ENCODE data around the gene HPCA.

Gene HPCA

DNA sequence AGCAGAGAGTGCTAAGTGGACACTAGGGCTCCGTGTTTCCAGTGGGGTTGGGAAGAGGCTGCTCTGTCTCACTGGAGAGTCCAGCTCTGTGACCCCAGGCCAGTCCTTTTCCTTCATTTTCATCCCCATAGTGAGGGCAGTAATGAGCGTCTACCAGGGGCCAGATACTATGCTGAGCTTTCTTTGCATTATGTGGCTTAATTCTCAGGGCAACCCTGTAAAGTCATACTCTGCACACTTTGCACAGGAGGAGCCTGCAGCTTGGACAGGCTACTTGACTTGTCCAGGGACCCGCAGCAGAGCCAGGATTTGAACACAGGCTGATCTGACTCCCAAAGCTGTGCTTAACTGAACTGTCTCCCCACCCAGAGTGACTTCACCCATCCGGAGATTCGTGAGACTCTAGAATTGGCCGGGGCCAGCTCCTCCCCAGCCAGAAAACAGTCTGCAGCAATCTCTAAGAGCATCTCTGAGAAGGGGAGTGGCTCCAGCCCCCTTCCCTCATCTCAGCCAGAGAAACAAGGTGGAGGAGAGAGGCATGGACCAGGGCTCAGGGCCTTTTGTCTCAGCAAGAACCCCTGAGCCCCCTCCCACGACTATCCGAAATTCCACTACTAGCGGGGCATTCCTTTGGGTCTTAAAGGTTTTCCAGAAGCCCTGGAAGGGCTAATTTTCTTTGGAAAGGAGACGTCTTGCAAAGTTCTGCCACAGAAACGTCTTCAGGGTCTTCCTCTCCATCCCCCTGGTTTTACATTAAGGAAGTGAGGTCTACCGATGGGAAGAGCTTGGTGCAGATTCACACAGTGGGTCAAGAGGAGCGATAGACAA is 14.7 kb upstream of the HPCA start:
- FAIRE-seq = no peak

- FAIRE-seq = no peak
Measured at GRCh38 chr1:32872192-32872460, 14.2 kb upstream of the HPCA start.

- no peak for FAIRE-seq
Measured at GRCh38 chr1:32873484-32873883, 12.8 kb upstream of the HPCA start.

- no peak for FAIRE-seq
Measured at GRCh38 chr1:32874860-32875752, 11.2 kb upstream of the HPCA start.

GRCh38 chr1:32876341-32877210 is 9.7 kb upstream of the HPCA start:
- FAIRE-seq = no peak

GRCh38 chr1:32877211-32878110 is 8.8 kb upstream of the HPCA start:
- FAIRE-seq = no peak

- no peak for FAIRE-seq
Measured at GRCh38 chr1:32878183-32878582, 8.1 kb upstream of the HPCA start.

DNA sequence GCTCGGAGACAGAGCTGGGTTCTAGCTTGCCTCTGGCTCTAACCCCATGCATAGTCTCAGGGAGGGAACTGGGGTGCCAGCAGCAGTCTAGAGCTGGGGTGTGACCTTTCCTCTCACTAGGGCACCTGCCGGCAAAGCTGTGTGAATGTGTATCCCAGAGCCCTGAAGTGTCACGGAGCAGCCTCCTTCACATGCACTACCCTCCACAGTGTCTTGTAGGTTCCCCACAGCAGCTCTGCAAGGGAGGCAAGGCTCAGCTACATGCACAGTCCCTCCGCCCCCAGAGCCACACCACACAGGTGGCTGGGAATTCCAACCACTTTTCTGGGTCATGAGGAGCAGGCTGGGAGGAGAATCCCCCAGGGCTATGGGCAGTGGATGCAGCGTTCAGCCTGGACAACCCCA is 7.7 kb upstream of the HPCA start:
- FAIRE-seq = no peak

- FAIRE-seq = no peak
Measured at GRCh38 chr1:32881291-32881690, 5.0 kb upstream of the HPCA start.

DNA sequence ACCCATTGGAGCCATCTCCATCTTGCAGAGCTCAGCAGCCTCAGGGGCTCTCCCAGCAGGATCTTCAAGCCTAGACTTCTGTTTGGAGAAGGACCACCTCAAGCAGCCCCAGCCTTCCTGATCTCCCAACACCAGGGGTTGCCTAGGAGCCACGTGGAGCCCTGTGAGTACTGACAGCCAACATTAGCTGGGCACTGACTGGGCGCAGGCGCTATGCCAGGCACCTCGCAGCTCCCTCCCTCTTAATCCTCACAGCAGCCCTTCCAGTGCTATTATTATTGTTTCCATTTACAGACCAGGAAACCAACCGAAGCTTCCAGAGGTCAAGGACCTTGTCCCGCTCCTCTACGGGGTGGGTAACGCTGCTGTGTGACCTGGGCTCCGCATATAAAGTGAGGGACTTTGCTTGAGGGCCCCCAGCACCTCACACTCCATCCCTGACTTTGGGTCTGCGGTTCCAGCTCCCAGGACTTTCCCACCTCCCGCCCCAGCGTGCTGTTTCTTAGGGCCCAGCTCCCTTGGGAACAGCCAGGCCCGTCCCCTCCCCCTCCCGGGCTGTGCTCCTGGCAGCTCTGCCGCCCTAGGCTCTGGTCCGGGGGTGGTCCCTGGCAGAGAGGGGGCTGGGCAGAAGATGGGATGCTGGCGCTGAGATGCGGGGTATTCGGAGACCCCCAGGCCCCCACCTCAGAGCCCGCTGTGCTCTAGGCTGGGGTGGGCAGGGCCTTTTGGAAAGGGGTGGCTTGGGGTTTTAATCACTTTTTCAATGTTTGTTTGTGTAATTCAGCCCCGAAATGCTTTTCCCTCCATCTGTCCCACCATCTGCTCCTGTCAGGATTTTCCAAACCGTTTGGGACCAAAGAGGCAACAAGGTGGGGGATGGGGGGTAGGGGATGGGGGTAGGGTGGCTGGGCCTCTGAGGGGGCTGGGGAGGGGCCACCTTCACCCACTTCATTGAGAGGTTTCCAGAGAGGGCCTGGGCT is 4.1 kb upstream of the HPCA start:
- no peak for FAIRE-seq

DNA sequence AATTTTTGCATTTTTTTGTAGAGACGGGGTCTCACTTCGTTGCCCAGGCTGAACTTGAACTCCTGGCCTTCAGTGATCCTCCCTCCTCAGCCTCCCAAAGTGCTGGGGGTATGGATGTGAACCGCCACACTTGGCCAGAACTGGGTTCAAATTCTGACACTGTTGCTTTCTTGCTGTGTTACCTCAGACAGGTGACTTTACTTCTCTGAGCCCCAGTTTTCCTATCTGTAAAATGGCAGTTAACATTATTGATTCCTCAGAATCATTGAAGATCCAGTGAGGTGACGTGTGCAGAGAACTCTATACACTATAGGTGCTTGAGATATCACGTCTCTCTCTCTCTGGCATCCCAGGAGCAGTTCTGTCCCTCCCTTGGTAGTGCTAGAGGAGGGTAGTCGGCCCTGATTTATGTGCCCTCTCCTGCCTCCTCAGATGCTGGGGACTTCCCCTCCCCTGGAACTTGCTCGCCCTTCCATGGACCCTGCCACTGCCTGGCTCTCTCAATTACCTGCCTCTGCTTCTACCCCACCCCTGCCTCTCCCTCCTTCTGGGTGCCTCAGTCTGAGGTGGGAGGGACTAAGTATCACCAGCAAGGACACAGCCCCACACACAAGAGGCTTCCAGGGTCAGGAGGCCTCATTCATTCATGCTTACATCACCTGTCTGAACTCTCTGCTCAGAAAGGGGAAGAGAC is 2.8 kb upstream of the HPCA start:
- no peak for FAIRE-seq

GRCh38 chr1:32884032-32884372 is 2.3 kb upstream of the HPCA start:
- FAIRE-seq = no peak

DNA sequence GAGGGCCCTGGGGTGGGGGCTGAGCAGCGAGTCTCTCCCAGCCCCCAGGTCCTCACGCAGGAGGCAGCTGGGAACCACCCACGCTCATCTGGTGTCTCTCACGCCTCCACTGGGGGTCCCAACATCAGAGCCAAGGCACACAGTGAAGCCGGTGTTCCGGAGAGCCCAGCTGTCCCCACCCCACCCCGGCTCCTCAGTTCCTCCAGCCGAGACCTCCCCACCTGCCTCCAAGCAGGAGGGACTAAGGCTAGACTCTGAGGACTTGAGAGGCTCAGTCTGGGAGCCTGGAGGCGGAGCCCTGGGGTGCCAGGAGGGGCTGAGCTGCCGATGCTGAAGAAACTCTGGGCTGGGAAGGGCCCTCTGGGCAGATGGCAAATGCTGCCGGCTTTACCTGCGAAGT is 1.6 kb upstream of the HPCA start:
- FAIRE-seq = no peak

DNA sequence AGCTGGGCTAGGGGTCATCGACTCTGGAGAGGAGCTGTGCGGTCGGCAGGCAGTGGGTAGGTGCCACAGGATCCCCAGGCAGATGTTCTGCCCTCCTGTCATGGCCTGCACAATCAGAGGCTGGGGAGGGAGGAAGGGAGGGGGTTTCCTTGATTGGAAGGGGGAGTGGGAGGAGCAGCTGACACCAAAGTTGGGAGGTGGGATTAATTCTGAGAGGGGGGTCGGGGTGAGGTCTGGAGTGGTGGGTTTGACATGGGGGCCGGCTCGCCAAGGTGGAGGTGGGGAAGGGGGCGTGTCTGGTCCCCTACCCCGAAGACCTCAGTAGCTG is 651 bp upstream of the HPCA start:
- no peak for FAIRE-seq

DNA sequence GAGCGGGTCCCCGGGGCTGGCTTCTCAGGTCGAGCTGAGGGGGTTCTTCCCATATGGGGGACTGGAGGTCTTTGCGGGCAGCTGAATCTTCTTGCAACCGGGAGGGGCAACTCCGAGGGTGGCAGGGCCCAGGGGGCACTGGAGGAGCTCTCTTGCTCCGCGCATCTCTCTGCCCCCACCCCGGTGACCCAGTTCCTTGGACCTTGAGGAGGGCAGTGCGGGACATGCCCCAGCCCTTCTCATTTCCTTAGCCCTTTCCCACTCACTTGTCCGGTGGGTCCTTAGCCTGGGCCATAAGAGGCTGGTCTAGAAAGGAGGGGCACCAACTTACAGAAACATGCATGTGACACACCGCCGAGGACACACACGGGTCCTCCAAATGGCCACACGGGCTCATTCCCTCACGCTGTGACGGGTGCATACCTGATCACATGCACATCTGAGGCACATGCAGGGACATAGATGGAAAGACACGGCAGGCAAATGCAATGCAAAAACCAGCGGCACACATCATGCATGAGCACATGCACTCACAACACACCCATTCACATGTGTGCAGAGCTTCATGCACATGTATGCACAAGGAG is 630 bp downstream of the HPCA start:
- FAIRE-seq = no peak

- FAIRE-seq = no peak
Measured at GRCh38 chr1:32887623-32888022, 1.3 kb downstream of the HPCA start.

DNA sequence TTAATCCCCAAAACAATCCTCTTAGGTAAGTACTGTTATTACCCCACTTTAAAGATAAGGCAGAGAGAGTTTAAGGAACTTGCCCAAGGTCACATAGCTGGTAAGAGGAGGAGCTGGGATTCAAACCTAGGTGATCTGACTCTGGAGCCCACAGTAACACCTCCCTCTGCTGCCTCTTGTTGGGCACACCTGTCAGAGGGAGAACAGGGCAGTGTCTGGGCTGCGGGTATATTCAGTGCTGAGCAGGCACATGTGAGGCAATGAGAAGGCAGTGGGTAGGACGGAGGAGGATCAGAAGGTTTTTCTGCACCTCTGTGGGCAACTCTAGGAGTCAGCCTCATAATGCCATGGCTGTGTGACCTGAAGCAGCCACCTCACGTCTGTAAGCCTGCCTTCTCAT is 1.8 kb downstream of the HPCA start:
- FAIRE-seq = no peak

GRCh38 chr1:32888677-32889420 is 2.6 kb downstream of the HPCA start:
- FAIRE-seq = no peak

DNA sequence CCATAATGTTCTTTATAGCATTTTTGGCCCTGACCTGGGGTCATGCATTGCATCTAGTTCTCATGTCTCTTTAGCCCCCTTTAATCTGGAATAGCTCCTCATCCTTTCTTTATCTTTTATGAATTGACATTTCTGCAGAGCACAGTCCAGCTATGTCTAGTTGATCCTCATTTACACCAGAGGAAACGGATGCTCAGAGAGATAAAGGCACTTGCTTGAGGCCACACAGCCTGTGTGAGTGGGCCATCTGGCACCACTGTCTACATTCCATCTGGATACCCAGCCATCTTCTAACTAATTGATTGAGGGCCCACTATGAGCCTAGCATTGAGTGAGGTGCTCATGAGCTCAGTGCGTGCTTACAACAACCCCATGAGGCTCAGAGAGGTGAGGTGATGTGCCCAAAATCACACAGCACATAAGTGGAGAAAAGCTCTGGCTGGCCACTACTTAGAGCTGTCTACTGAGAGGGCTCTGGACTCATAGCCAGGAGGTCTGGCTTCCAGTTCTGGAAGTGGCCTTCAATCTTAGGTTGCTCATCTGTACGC is 3.5 kb downstream of the HPCA start:
- FAIRE-seq = no peak

Data from islet of Langerhans (tissue), 1 donor.